Heart right ventricle (tissue), 16 donors: ENCODE data around the gene LRRC7. TPM values are rescaled to one million over a fixed set of nuclear protein-coding genes. Genes with fewer than 3 reads are reported as not detected.

Source experiments
- ATAC-seq, 8 donors: fragments of 200-7000 bp; cut with Tn5 transposase; one replicate each; pipeline ENCODE4 v1.9.1; 2020; ENCODE audit warnings: mild to moderate bottlenecking in 8 of 8, moderate library complexity in 8 of 8, moderate number of reproducible peaks in 1 of 8
- DNase-seq, 2 donors: peaks; one replicate each; pipeline ENCODE4 v3.0.0-alpha.2; 2020
- H3K27ac ChIP-seq, 10 donors: fragments of 200-600 bp; sonication (generic) in 2 of 10; one replicate each; pipeline versions ENCODE4 v1.5.0 to v1.8.0; 2020 to 2022; ENCODE audit warnings: mild to moderate bottlenecking in 3 of 10
- H3K27me3 ChIP-seq, 7 donors: fragments of 200-600 bp; one replicate each; pipeline ENCODE4 v1.8.0; 2021 to 2022; ENCODE audit warnings: mild to moderate bottlenecking in 2 of 7
- H3K36me3 ChIP-seq, 9 donors: fragments of 200-600 bp; sonication (generic) in 1 of 9; one replicate each; pipeline versions ENCODE4 v1.5.0 to v1.8.0; 2020 to 2022; ENCODE audit warnings: mild to moderate bottlenecking in 2 of 9
- H3K4me1 ChIP-seq, 9 donors: fragments of 200-600 bp; sonication (generic) in 1 of 9; one replicate each; pipeline versions ENCODE4 v1.5.0 to v1.8.0; 2020 to 2022; ENCODE audit warnings: mild to moderate bottlenecking in 4 of 9
- H3K4me3 ChIP-seq, 10 donors: fragments of 200-600 bp; sonication (generic) in 2 of 10; one replicate each; pipeline versions ENCODE4 v1.5.0 to v1.8.0; 2020 to 2022; ENCODE audit warnings: mild to moderate bottlenecking in 7 of 10, moderate library complexity in 2 of 10
- H3K9me3 ChIP-seq, 11 donors: fragments of 200-600 bp in 10 of 11; sonication (generic) in 2 of 11; one replicate each; pipeline versions ENCODE4 v1.5.0 to v1.8.0; 2013 to 2022; ENCODE audit warnings: mild to moderate bottlenecking in 2 of 11, control low read depth in 1 of 11, moderate library complexity in 1 of 11
- CTCF ChIP-seq, 9 donors: fragments of 200-600 bp; sonication (generic) in 2 of 9; IDR thresholded peaks; one replicate each; pipeline versions ENCODE4 v1.5.0 to v1.8.0; 2021 to 2022; ENCODE audit warnings: antibody characterized with exemption in 9 of 9, mild to moderate bottlenecking in 5 of 9, moderate library complexity in 1 of 9
- WGBS, 2 donors: extraction: QIAGEN DNeasy Blood & Tissue Kit; methylation state at CpG; one replicate each; pipeline ENCODE4 v1.1.7; 2013; ENCODE audit warnings: inconsistent platforms in 1 of 2; 5-methylcytosine and 5-hydroxymethylcytosine counted together
- intact Hi-C, 10 donors: fragments of 100-400 bp; cut with DNase I; formaldehyde crosslinking; loops; one replicate each; pipeline versions ENCODE4 v1.11.1 to v1.14.2; 2022
- polyA plus RNA-seq, 2 donors: library from polyadenylated mRNA; stranded (reverse); fragments of 200-250 nt; gene quantifications; one replicate each; pipeline ENCODE4 v1.2.3, GENCODE V29; 2013
- total RNA-seq, 10 donors: library from RNA; stranded (reverse); fragmentation: NEBNext Ultra II Directional in 3 of 10; extraction: Animal tissue kit (Norgen Biotek cat#: 25700) in 3 of 10; gene quantifications; one replicate each; pipeline versions ENCODE4 v1.2.1 to v1.2.4, GENCODE V29; 2021 to 2023
- donor health status: Arrhythmogenic right ventricular cardiomyopathy.
- donor health status: ischemic (EF 13 %, LVEDD 7.1; RV severe dilation, severe dysfunction).
- donor health status: healthy with polysubstance abuse.
- donor health status: DM: no; HTN: yes; CAD: no.
- donor health status: DM: no; HTN: no; CAD: no.
- donor health status: ischemic (EF 25% LVEDD 6.9; RV normal size, moderate dysfunction).
- donor health status: ischemic (EF 25% LVEDD 5.7; RV mildly dilated, moderate dysfunction).
- donor health status: healthy.
- donor health status: DM: yes; HTN: yes; CAD: no.
- donor health status: Ischemic cardiomyopathy.
- donor health status: ischemic (EF 35%, LVEDD 5.7; RV mildly dilated, moderate dysfunction).
- donor health status: nonischemic (EF 11% LVEDD 7.7; RV severe dilation, severe dysfunction).
- donor health status: DM: yes; HTN: yes; CAD: no.
- donor health status: PGD.
- donor health status: ischemic (EF 29% LVEDD 5.4; RV normal size, mild dysfunction).
- donor health status: nonischemic (EF 23%, LVEDD 6.1; RV moderate dilation, normal function).

The LRRC7 gene
- total and polyA plus RNA-seq, 12 donors, result 0.03 to 2.1 (median 0.59) TPM

- H3K4me3 ChIP-seq, result no peak overlapping the region
- no peaks in the 10 kb centered on the region for H3K4me1 ChIP-seq
- ATAC-seq, result no peak
- no peak for TF ChIP-seq CTCF (IDR thresholded peaks at IDR 0.05)
- peaks cover 0 to 5% (median 0%) of the 10 kb centered on the region in 11 donors for H3K9me3 ChIP-seq
- intact Hi-C loops, result no loop called here
- H3K27me3 ChIP-seq, result no peaks in the 10 kb centered on the region
- DNase-seq, result no peak
- no peak overlapping the region for H3K27ac ChIP-seq
- 76 to 88% methylated on average over 1 of the region's 1 CpG for WGBS, 2 donors
- no peaks in the 10 kb centered on the region for H3K36me3 ChIP-seq
Observed at GRCh38 chr1:69998847-69999246, 431.1 kb downstream of the LRRC7 start.

- no peak for DNase-seq
- H3K27ac ChIP-seq, result no peak overlapping the region
- no peak for ATAC-seq
- no peaks in the 10 kb centered on the region for H3K27me3 ChIP-seq
- no peak overlapping the region for H3K4me3 ChIP-seq
- H3K36me3 ChIP-seq, result no peaks in the 10 kb centered on the region
- no peak for TF ChIP-seq CTCF (IDR thresholded peaks at IDR 0.05)
- 77 to 84% methylated on average over 1 of the region's 1 CpG for WGBS, 2 donors
- no peaks in the 10 kb centered on the region for H3K9me3 ChIP-seq
- H3K4me1 ChIP-seq, result no peaks in the 10 kb centered on the region
- intact Hi-C loops, result no loop called here
Observed at GRCh38 chr1:70003211-70003908, 435.6 kb downstream of the LRRC7 start.

GRCh38 chr1:70005386-70006034 is 437.8 kb downstream of the LRRC7 start:
- Histone ChIP-seq H3K36me3 (no peaks in the 10 kb centered on the region), H3K4me1 (no peaks in the 10 kb centered on the region), H3K9me3 (no peaks in the 10 kb centered on the region), H3K27ac (no peak overlapping the region), H3K4me3 (no peak overlapping the region), H3K27me3 (no peaks in the 10 kb centered on the region)
- no peak for TF ChIP-seq CTCF (IDR thresholded peaks at IDR 0.05)
- no peak for DNase-seq
- intact Hi-C loops, result no loop called here
- ATAC-seq, result no peak

- intact Hi-C loops, result no loop called here
- no peaks in the 10 kb centered on the region for H3K36me3 ChIP-seq
- no peak for ATAC-seq
Observed at GRCh38 chr1:70008660-70009059, 440.9 kb downstream of the LRRC7 start.

More at GRCh38 chr1:70008660-70009059, 440.9 kb downstream of the LRRC7 start:
- no peak overlapping the region for H3K4me3 ChIP-seq
- no peaks in the 10 kb centered on the region for H3K27me3 ChIP-seq
- no peaks in the 10 kb centered on the region for H3K4me1 ChIP-seq
- WGBS, 2 donors, result 62 to 77% methylated on average over 2 of the region's 2 CpGs
- no peak for DNase-seq
- TF ChIP-seq CTCF (IDR thresholded peaks at IDR 0.05), result no peak
- H3K9me3 ChIP-seq, result no peaks in the 10 kb centered on the region
- no peak overlapping the region for H3K27ac ChIP-seq
